ENCODE results near the gene GAS2L2. TPM values are rescaled to one million over a fixed set of nuclear protein-coding genes. Genes with fewer than 3 reads are reported as not detected.
A peak's percentile ranks its signal among the peaks of the same experiment; 100 is the strongest.

GAS2L2 gene
- total RNA-seq, 1 donor from 2014 or later = not detected

GRCh38 chr17:35774499-35774898, 21.5 kb upstream of the GAS2L2 start:
- H3K36me3 ChIP-seq = no peaks in the 10 kb centered on the region
- H3K4me3 Mint-ChIP-seq = no peak overlapping the region
- peaks cover 5% of the 10 kb centered on the region for H3F3A ChIP-seq (ENCODE audit: low read depth)
- no peaks in the 10 kb centered on the region for H3K36me3 Mint-ChIP-seq
- no peak overlapping the region for H3K27ac ChIP-seq
- peaks cover 8% of the 10 kb centered on the region for H3K27me3 Mint-ChIP-seq (ENCODE audit: insufficient read depth, low read depth)
- no peak for DNase-seq (ENCODE audit: low spot score)
- H4K20me1 ChIP-seq (ENCODE audit: low read depth) = no peaks in the 10 kb centered on the region
- peak overlapping the region; percentile 86 for H2AFZ ChIP-seq (replicated peaks)
- H3K4me2 ChIP-seq = peak overlapping the region; percentile 12
- H3K9me3 Mint-ChIP-seq = no peaks in the 10 kb centered on the region
- no peaks in the 10 kb centered on the region for H3K79me2 ChIP-seq (ENCODE audit: low read depth)
- no peak overlapping the region for H3K4me3 ChIP-seq
- H3K9ac ChIP-seq = no peak overlapping the region
- no peaks in the 10 kb centered on the region for H3K9me3 ChIP-seq (ENCODE audit: low read depth)
- H3K27me3 ChIP-seq = no peaks in the 10 kb centered on the region
- peaks cover 30% of the 10 kb centered on the region for H3K4me1 Mint-ChIP-seq
- H3K4me1 ChIP-seq = peaks cover 30% of the 10 kb centered on the region
- H3K27ac Mint-ChIP-seq = peak overlapping the region; percentile 25
- TF ChIP-seq CTCF (IDR thresholded peaks at IDR 0.05) (no peak), EZH2phosphoT487 (IDR thresholded peaks at IDR 0.05) (no peak), EZH2 (IDR thresholded peaks at IDR 0.05) (no peak)

GRCh38 chr17:35773679-35774425, 20.8 kb upstream of the GAS2L2 start:
- no peak for DNase-seq (ENCODE audit: low spot score)
- H3K27ac ChIP-seq = no peak overlapping the region
- H4K20me1 ChIP-seq (ENCODE audit: low read depth) = no peaks in the 10 kb centered on the region
- peaks cover 30% of the 10 kb centered on the region for H3K4me1 ChIP-seq
- Mint-ChIP-seq H3K9me3 (no peaks in the 10 kb centered on the region), H3K36me3 (no peaks in the 10 kb centered on the region), H3K4me1 (peaks cover 30% of the 10 kb centered on the region), H3K27me3 (ENCODE audit: insufficient read depth, low read depth) (peaks cover 7% of the 10 kb centered on the region), H3K4me3 (peak overlapping the region; percentile 60), H3K27ac (peak overlapping the region; percentile 86)
- no peaks in the 10 kb centered on the region for H3K9me3 ChIP-seq (ENCODE audit: low read depth)
- peaks cover 5% of the 10 kb centered on the region for H3F3A ChIP-seq (ENCODE audit: low read depth)
- peak overlapping the region; percentile 86 for H2AFZ ChIP-seq (replicated peaks)
- no peak overlapping the region for H3K4me3 ChIP-seq
- H3K4me2 ChIP-seq = peak overlapping the region; percentile 12
- no peaks in the 10 kb centered on the region for H3K79me2 ChIP-seq (ENCODE audit: low read depth)
- no peak for TF ChIP-seq EZH2 (IDR thresholded peaks at IDR 0.05)
- TF ChIP-seq CTCF (IDR thresholded peaks at IDR 0.05) = no peak
- TF ChIP-seq EZH2phosphoT487 (IDR thresholded peaks at IDR 0.05) = no peak
- no peak overlapping the region for H3K9ac ChIP-seq
- no peaks in the 10 kb centered on the region for H3K27me3 ChIP-seq
- no peaks in the 10 kb centered on the region for H3K36me3 ChIP-seq

GRCh38 chr17:35773129-35773528, 20.1 kb upstream of the GAS2L2 start:
- Histone ChIP-seq H3K36me3 (no peaks in the 10 kb centered on the region), H3K27me3 (no peaks in the 10 kb centered on the region), H3K27ac (no peak overlapping the region), H3K4me2 (no peak overlapping the region), H3K79me2 (ENCODE audit: low read depth) (no peaks in the 10 kb centered on the region), H2AFZ (replicated peaks) (peak overlapping the region; percentile 86), H3K4me3 (no peak overlapping the region), H3K4me1 (peaks cover 30% of the 10 kb centered on the region), H4K20me1 (ENCODE audit: low read depth) (no peaks in the 10 kb centered on the region), H3K9ac (no peak overlapping the region), H3F3A (ENCODE audit: low read depth) (peaks cover 5% of the 10 kb centered on the region), H3K9me3 (ENCODE audit: low read depth) (no peaks in the 10 kb centered on the region)
- no peak for DNase-seq (ENCODE audit: low spot score)
- H3K27ac Mint-ChIP-seq = no peak overlapping the region
- H3K4me1 Mint-ChIP-seq = peaks cover 28% of the 10 kb centered on the region
- H3K27me3 Mint-ChIP-seq (ENCODE audit: insufficient read depth, low read depth) = peaks cover 7% of the 10 kb centered on the region
- TF ChIP-seq EZH2 (IDR thresholded peaks at IDR 0.05) (no peak), EZH2phosphoT487 (IDR thresholded peaks at IDR 0.05) (no peak), CTCF (IDR thresholded peaks at IDR 0.05) (no peak)
- no peaks in the 10 kb centered on the region for H3K9me3 Mint-ChIP-seq
- H3K36me3 Mint-ChIP-seq = no peaks in the 10 kb centered on the region
- H3K4me3 Mint-ChIP-seq = no peak overlapping the region

All from neural progenitor cell (in vitro differentiated cells).